Activated CD4-positive, alpha-beta T cell treated with anti-CD3 and anti-CD28 coated beads for 4 hours (primary cell): ENCODE measurements around the gene FBXO10.

ENCODE experiments used
- DNase-seq, 2 donors: peaks; one replicate each; pipeline ENCODE4 v3.0.0-alpha.2; 2020

Gene FBXO10

DNA sequence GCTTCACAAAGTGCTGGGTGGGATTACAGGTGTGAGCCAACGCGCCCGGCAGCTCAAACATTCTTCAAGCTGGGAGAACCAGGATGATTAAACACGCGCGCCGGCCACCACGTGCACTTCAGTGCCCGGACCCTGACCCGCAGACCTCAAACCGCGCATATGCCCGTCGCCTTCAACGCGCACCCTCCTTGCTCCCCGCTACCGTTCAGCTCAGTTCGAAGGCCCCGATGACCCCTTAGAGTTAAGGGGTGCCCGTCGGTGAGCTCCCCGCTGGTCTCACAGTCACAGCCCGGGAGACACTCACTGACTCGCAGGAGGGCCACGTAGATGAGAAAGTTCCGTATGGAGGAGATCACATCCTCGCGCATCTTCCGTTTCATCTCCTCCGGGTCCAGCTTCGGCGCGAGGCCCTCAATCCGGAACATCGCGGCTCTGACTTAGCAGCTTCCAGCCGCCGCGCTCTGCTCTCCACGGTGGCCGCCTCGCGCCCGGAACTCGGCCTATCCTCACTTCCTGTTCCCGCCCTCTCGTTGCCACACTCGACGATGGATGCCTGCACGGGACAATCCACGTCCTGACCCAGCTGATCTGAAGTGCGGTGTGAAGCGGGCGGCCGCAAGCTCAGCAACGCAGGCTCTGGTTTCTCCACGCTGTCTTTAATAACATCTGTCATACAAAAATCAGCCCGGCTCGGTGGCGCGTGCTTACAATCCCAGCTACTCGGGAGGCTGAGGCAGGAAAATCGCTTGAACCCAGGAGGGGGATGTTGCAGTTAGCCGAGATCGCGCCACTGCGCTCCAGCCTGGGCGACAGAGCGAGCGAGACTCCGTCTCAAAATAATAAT is 16.1 kb upstream of the FBXO10 start, which contains the start of gene TOMM5:
Gene TOMM5, minus strand, starts transcription at position 490 of the 844 bp plus-strand sequence. Its CDS starts 65 bp downstream, at position 425.
- peak; percentile 88 for DNase-seq

DNA sequence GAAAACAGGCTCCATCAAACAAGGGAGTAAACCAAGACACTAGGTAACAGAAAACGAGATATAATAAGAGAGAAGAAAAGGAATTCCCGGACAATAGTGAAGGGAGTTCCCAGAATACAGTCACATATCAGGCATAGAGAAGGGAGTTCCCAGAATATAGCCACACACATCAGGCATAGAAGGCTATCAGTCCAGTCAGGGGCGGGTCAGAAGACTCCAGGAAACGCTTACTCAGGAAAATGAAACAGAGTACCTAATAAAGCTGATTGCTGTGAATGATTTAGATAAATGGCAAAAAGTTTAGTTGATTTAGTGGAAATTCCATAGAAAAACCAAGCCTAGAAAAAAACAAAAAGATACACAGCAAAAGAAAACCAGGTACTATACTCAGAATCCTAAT is 11.3 kb upstream of the FBXO10 start:
- DNase-seq = no peak

DNA sequence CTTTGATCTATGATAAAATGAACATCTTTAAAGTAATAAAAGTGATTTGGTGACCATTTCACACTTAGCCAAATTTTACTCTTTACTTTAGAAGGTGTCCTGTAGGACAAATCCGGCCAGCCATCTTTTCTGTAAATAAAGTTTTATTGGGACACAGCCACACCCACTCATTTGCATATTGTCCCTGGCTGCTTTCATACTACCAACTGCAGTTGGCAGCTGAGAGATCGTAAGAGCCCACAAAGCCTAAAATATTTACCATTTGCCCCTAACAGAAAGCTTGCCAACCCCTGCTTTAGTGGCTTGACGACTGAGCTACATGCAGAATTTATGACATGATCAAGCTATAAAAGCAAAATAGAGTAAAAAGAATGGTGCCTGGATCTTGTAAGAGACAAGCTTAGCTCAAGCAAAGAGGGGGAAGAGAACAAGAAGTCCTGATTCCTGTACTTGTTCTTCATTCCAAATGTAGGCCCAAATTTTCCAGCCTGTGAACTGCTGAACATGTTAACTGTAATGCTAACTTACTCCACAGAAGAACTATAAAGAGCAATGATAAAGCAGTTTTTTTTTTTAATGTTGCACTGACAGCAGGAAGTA is 7.4 kb upstream of the FBXO10 start:
- DNase-seq = no peak

DNA sequence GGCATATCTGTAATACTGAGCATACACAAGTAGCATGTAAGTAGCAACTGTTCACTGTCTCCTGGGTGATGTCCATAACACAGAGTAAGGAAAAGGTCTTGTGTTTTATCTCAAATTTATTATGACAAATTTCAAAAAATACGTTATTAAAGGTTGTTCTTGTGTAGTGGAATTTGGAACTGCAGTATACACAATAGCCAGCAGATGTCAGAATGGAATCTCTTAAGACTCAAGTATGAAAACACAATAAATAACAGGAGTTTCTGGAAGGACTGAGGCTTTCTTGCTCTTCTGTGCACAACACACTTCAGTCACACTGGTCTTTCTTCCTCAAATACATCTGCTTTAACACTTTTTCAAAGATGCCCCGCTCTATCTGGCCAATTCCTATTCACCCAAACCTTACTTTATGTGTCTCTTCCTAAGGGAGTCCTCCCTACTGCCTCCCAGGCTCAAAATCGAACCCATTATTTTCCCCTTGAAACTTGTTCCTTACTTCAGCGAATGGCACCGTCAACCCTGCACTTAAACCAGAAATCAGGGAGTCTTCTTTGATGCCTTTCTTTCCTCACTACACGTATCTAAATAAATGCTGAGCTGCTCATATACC is 6.5 kb upstream of the FBXO10 start:
- DNase-seq = no peak

DNA sequence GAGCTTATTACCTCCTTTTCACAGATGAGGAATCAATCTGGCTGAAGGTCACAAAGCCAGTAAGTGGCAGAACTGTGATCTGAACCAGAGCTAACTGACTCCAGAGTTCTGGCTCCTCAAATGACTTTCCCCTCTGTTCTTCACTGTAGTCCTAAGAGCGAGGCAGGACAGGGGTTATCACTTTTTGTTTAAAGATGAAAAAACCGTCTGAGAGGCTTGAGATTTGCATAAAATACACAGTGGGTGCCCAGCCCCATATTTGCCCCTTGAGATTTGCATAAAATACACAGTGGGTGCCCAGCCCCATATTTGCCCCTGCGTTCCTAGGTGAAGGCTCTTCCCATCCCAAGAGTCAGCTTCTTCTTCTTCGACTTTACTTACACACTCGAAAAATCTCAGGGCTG is 667 bp downstream of the FBXO10 start:
- DNase-seq = no peak

DNA sequence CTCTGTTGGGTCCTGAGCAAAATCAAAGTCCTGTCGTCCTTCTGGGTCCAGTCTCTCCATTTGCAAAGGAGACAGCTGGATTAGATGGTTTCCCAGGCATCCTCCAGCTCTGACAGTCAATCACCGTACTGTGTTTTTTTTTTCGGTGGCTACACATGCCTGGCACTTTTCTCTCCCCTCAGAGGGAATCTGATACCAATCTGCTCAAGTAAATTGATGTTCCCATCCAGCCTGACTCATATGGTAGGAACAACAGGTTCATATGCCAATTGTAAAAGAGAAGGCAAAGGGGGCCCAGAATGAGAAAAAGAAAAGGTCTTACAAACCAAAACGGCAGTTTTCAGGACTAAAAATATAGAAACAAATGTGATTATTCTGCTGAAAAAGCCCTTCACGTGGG is 1.2 kb downstream of the FBXO10 start:
- no peak for DNase-seq

DNA sequence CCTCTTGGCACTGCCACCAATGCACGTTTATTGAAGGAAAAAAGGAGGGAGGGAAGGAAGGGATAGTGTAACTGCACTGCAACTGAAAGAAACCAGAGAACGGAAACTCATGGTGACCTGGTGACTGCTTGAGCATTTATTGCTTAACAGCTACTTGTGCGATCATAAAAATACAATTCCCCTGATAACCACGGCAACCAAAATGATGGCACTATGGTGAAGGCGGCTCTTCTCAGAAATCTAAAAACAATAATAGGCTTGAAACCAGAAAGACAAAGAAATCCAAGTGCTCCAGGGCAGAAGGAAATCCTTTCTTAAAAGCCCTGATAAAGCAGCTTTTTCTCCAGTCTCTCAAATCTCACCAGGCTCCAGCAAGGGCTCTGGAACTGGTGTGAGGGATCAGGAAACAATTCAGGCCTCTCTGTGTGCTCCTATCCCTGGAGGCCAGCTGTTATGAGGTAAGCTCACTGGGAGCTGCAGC is 1.9 kb downstream of the FBXO10 start:
- DNase-seq = no peak

DNA sequence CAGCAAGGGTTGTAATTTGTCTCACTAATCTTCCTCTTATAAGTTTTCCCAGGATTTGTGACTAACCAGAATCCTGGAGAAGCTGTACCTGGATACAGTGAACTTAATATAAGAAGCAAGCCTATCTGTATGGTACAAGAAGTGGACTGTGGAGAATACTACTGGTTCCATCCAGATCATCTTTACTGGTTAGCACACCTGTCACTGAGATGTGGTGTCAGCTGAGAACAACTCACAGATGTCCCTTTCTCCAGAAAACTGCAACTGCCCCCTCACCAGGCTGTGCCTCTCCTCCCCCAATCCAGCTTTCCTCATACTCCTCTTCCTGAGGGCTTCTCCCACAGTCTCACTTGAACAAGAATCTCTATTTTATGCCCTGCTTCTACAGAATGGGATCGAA is 4.9 kb downstream of the FBXO10 start:
- no peak for DNase-seq

DNA sequence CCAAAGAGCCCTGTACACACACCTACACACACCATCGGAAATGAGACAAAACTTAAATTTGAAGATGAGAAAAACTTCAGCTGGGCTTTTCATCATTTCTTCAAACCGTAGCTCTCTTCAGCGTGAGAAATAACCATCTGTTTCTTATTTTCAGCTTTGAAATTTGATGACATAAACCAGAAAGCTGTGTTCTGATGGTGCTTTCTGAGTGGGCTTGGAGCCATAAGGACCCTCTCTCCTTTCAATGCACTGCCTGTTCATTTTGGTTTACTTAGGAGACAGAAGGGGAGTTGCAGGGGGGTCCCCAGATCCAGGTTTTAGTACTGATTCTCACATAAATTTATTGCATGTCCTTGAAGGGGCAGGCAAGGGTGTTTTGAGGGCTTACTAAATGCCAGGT is 9.5 kb downstream of the FBXO10 start:
- no peak for DNase-seq

DNA sequence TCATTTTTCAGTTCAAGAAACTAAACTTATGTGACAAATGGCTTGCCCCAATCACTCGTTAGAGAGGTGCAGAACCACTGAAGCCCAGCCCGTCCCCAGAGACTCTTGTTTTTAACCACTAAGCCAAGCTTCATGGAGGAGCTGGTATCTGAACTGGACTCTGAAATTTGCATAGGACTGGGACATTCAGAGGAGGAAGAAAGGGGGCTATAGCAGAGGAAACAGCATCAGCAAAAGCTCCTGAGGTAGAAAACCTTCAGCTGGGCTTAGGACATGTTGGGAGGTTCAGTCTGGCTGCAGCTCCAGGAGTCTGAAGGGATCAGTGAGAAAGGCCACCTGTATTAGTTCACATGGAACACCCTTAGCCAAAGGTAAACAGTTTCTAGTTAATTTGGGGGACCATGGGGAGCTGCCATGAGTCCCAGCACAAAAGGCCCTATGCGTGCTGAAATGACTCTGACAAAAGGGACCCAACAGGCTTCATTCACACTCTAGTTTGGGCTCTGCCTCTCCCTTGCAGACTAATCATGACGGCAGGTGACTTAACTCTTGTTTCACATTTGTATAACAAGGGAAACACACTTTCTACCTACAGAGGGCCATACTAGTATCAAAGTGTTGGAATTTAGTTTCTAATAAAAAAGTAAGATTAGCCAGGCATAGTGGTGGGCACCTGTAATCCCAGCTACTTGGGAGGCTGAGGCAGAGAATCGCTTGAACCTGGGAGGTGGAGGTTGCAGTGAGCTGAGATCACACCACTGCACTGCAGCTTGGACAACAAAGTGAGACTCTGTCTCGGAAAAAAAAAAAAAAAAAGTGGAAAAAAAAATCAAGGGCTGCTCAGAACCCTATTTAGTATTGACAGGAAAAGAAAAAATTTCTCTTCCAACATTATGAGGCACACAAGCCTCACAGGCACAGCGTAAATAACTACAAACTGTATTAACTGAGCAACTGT is 10.2 kb downstream of the FBXO10 start:
- no peak for DNase-seq

DNA sequence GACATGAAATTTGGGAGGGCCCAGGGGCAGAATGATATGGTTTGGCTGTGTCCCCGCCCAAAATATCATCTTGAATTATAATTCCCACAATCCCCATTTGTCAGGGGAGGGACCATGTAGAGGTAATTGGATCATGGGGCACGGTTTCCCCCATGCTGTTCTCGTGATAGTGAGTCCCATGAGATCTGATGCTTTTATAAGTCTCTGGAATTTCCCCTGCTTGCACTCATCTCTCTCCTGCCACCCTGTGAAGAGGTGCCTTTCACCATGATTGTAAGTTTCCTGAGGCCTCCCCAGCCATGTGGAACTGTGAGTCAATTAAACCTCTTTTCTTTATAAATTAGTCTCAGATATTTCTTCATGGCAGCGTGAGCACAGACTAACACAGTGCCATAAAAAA is 11.3 kb downstream of the FBXO10 start:
- no peak for DNase-seq

DNA sequence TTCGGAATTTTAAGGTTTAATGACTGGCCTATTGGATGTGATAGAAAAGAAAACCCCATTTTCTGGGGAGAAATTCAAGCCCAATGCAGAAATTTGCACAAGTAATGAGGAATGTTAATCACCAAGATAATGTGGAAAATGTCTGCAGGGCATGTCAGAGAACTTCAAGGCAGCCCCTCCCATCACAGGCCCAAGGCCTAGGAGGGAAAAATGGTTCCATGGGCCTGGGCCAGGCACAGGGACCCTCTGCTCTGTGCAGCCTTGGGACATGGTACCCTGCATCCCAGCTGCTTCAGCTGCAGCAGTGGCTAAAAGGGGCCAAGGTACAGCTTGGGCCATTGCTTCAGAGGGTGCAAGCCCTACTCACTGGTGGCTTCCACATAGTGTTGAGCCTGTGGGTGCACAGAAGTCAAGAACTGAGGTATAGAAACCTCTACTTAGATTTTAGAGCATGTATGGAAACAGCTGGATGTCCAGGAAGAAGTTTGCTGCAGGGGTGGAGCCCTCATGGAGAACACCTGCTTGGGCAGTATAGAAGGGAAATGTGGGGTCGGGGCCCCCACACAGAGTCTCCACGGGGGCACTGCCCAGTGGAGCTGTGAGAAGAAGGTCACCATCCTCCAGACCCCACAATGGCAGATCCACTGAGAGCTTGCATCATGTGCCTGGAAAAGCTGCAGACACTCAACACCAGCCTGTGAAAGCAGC is 12.2 kb downstream of the FBXO10 start:
- DNase-seq = no peak

DNA sequence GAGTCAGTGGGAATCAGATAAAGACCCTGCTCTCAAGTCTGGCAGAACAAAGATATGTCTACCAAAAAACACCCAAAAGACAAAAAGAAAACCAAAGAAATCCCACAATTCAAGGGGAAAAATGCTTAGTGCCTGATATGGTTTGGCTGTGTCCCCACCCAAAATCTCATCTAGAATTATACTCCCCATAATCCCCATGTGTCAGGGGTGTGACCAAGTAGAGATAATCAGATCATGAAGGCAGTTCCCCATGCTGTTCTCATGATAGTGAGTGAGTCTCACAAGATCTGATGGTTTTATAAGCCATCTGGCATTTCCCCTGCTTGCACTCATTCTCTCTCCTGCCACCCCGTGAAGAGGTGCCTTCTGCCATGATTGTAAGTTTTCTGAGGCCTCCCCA is 13.4 kb downstream of the FBXO10 start:
- no peak for DNase-seq

DNA sequence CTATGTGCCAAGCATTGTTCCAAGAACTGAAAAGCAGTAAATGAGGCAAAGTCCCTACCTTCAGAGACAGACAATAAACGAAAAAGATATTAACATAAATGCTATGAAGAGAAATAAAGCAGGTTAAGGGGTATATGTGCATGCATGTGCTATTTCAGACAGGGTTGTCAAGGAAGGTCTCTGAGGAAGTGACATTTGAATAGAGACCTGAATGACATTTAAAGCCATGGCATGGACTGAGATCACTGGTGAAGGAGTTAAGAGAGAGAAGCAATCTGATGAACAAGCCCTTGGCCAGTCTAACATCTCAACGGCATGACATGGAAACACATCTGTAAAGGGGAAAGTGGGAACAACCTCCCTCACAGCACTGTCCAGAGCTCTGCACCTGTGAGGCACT is 14.5 kb downstream of the FBXO10 start:
- no peak for DNase-seq

DNA sequence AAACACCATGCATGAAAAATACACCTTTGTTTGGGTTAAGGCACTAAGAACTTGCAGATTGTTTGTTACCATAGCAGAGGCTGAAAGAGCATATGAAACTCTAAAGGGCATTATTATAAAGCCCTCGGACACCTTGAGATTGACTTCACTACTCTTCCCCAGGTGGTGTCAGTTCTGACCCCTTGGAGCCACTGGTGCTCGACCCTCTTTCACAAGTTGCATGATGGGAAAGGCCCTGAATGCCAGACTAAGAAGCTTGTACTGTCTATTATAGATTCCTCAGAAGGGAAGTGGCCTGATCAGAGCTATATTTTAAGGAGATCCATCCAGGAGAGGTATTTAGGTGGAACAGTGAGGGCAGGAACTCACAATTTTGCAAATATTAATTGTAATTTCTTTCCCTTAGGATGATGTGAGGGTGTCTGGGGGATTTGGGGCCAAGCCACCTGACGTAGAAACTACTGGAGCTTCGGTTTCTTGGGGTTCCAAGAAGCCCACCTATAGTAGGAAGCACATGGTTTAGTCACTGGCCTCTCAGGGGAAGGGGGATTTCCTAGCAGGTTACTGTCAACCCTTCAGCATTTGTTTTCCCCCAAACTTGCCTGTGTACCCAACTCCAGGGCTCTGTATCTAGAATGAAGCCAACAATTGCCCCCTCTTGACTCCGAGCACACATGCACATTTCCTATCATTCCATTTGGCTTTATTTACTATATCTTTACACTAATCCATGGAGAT is 16.2 kb downstream of the FBXO10 start:
- DNase-seq = no peak

DNA sequence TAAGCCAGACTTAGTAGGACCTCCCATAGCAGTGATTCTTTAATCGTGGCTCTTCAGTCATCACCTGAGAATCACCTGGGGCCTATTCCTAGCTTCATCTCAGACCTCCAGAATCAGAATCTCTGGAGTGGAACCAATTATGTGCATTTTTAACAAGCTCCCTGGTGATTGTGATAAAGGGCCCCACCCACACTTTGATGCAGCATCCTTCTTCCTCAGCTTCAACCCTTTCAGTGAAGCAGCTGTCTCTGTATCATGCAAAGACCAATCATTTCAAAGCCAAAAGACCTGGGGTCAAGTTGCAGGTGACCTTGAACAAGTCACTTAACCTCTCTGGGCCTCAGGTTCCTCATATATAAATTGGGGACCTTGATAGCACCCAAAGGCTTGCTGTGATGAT is 17.1 kb downstream of the FBXO10 start:
- DNase-seq = no peak

DNA sequence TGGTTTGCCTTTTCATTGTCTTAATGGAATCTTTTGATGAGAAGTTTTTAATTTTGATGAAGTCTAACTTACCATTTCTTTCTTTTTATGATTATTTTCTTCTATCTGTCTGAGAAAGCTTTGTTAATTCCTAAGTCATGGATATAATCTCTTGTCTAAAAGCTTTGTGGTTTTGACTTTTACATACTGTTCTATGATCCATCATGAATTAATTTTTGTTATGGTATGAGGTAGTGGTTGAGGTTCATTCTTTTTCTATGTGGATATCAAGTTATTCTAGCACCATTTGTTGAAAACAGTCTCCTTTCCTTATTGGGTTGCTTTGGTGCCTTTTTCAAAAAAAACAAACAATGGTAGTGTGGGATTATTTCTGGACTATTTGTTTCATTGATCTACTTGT is 20.4 kb downstream of the FBXO10 start:
- no peak for DNase-seq

DNA sequence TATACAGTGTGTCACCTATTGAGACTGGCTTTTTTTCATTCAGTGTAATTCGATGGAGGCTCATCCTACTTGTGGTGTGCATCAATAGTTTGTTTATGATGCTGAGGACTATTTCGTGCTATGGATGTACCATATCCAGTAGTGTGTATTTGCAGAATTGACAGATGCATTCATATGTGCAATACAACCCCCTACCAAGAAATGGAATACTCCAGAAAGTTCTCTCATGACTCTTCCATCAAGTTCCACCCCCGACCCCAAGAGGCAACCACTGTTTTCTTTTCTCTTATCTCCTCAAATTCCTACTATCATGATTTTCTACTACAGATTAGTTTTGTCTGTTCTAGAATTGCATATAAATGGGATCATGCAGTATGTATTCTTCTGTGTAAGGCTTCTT is 21.9 kb downstream of the FBXO10 start:
- no peak for DNase-seq

DNA sequence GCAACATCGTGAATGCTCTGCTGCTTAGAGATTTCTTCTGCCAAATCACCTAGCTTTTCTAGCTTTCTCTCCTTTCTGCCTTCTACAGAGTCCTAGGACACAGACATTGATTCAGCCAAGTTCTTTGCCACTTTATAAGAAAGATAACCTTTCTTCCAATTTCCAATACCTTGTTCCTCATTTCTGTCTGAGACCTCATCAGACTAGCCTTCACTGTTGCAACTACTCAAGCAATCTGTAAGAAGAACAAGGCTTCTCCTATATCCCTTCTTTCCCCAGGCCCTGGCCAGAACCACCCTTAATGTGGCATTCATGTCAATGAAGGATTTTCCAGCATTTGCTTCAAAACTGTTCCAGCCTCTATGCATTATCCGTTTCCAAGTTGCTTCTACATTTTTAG is 24.3 kb downstream of the FBXO10 start:
- no peak for DNase-seq

DNA sequence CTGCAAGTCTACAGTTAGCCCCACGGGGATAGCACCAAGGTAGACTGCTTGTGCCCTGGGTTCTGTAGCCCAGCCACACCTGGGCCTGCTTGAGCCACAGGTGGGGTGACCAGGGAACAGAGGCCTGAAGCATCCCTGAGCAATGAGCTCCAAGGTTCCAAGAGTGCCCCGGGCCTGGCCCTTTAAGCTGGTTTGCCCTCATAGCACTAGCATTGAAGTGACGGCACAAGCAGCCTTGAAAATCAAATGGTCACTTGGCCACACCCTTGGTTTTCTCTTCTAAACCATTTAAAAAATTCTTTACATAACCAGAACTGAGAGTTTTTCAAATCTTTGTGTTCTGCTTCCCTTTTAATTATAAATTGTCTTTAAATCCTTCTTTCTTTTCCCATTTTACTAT is 24.7 kb downstream of the FBXO10 start:
- no peak for DNase-seq

DNA sequence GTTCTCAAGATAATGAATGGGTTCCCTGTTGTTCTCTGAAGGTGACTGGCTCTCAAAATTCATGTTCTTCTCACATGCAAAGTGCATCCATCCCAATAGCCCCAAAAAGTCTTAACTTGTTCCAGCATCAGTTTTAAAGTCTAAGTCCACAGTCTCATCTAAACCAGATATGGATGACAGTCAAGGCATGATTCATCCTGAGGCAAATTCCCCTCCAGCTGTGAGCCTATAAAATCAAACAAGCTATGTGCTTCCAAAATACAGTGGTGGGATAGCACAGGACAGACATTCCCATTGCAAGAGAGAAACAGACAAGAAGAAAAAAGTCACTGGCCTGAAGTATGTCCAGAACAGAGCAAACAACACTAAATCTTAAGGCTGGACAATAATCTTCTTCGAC is 25.4 kb downstream of the FBXO10 start:
- DNase-seq = no peak

DNA sequence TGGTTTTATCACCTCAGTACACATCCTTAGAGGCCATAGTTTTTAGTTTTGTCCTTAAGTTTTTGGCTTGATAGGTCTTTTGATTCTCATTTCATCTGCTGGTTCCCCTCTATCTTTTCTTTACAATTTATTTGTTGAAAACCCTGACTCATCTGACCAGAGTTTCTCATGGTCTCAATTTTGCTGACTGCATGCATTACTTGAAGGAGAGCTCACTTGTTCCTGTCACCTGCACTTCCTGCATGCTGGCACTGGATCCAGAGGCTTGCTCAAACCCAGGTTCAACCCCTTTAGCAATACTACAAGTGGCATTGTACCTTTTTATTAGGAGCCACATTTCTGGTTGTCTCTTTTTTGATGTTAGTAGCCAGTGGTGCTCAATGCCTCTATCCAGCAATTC is 26.7 kb downstream of the FBXO10 start:
- DNase-seq = no peak
